Fibroblast of skin of left biceps (primary cell): ENCODE data around the gene LDLRAD2.
"Not testable (repeated sequence)": the region's sequence is repeated elsewhere in the genome, so short reads cannot be mapped to it uniquely, and the experiment has no call there.

ENCODE experiments used
- DNase-seq, 2 experiments: peaks; one replicate each; pipeline ENCODE4 v3.0.0-alpha.2; 2013; ENCODE audit warnings: low read depth in 2 of 2

LDLRAD2 gene

GRCh38 chr1:21783679-21784603 is 28.1 kb upstream of the LDLRAD2 start:
- DNase-seq, result peak in 1 of 2 experiments; percentile 13

DNA sequence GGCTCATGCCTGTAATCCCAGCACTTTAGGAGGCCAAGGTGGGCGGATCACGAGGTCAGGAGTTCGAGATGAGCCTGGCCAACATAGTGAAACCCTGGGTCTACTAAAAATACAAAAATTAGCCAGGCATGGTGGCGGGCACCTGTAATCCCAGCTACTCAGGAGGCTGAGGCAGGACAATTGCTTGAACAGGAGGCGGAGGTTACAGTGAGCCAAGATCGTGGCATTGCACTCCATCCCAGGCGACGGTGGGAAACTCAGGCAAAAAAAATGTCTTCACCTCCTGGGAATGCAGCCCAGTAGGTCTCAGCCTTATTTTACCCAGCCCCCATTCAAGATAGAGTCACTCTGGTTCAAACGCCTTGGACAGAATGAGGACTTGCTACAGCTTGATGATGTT is 26.3 kb upstream of the LDLRAD2 start:
- DNase-seq, result not testable (repeated sequence)

DNA sequence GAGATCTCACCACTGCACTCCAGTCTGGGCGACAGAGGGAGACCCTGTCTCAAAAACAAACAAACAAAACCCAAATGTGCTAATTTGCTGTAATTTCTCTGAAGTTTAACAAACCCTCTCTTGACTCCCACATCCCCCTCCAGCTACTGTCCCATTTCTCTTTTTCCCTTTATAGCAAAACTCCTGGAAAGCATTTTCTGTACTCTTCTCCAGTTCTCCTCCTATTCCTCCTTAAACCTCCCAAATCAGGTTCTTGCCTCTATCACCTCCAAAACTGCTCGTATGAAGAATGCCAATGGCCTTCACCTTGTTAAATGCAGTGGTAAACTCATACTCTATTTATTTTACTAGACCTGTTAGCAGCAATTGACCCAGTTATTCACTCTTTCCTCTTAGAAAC is 25.4 kb upstream of the LDLRAD2 start:
- no peak for DNase-seq

DNA sequence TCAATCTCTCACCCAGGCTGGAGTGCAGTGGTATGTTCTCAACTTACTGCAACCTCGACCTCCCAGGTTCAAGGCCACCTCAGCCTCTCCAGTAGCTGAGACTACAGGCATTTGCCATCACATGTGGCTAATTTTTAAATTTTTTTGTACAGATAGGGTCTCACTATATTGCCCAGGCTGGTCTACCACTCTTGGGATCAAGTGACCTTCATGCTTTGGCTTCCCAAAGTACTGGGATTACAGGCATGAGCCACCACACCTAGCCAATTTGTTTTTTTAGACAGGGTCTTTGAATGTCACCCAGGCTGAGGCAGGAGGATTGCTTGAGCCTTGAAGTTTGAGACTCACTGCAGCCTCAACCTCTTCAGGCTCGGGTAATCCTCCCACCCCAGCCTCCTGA is 19.0 kb upstream of the LDLRAD2 start:
- no peak for DNase-seq

GRCh38 chr1:21794656-21795055 is 17.4 kb upstream of the LDLRAD2 start:
- DNase-seq, result no peak

GRCh38 chr1:21795075-21795474 is 17.0 kb upstream of the LDLRAD2 start:
- DNase-seq, result no peak

DNA sequence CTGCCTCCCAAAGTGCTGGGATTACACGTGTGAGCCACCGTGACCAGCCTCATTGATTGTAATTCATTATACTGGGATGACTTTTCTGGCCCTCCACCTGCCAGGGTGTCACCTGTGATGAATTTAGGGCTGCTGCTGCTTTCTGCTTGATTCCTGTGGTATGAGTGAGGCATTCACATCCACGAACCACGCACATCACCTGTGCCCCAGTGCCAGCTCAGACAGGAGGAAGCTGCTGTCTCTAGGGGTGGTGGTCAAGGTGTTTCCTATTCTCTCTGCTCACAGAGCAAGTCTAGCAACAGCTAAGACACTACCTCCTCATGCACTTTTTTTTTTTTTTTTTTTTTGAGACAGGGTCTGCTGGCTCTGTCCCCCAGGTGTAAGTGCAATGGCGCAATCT is 12.3 kb upstream of the LDLRAD2 start:
- DNase-seq, result no peak

DNA sequence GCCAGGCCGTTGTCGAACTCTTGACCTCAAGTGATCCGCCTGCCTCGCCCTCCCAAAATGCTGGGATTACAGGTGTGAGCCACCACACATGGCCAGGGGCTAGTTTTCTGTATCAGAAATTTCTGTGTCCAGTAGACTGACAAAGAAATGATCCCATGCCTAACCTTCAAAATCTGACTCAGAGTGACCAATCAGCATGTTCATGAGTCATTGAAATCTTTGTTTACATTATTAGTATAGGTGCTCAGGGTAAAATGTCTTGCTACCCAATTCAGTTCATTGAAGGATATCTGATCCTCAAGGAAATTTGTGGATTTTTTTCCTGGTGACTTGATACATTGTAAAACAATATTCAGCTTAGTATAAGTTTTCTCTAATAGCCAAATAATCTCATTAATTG is 11.0 kb upstream of the LDLRAD2 start:
- no peak for DNase-seq

- no peak for DNase-seq
Measured at GRCh38 chr1:21804536-21804935, 7.5 kb upstream of the LDLRAD2 start.

- DNase-seq, result no peak
Measured at GRCh38 chr1:21813542-21813941, 1.5 kb downstream of the LDLRAD2 start.

- no peak for DNase-seq
Measured at GRCh38 chr1:21814241-21814918, 2.3 kb downstream of the LDLRAD2 start.

DNA sequence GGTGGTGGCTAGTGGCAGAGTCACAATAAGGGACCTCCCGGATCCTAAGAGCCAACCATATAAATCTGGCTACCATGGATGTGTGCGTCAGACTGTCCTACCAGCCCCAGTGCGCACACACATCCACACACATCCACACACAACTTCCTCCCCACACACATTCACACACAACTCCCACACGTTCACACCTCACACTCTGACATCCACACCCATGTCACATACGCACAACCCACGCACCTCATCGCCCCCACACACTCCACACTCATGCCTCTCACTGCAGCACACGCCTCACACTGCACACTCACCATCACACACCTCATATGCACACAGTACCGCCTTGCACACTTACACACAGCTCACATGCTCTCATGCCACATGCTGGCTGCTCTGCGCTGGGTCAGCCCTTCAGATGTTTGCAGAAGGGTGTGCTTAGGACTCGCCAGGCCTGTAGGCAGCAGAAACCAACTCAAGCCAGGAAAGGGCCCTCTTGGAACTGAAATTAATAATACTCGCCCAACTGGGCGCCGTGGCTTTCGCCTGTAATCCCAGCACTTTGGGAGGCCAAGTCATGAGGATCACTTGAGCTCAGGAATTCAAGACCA is 3.0 kb downstream of the LDLRAD2 start:
- no peak for DNase-seq

DNA sequence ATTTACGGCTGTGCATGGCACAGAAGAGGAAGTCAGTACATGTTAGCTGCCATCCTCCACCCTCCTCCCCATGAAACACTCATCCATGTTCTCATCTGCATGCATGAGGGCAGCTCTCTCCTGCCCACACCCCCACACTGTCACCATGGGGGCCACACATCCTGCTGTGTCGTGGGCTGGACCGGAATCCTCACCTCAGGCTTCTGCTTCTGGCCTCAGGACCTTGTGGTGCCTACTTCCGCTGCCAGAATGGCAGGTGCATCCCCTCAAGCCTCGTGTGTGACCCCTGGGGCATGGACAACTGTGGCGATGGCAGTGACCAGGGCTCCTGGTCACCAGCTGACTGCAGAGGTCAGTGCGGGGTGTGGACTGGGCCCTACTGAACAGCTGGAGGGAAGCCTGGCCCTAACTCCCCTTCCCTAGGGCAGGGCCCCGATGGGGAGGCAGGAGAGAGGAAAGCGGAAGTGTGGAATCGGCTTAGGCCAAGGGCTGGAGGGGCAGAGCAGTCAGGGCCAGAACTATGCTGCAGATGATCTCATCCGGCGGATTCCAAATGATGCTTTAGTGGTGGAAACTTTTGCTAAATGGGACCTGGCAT is 3.8 kb downstream of the LDLRAD2 start:
- DNase-seq, result no peak

DNA sequence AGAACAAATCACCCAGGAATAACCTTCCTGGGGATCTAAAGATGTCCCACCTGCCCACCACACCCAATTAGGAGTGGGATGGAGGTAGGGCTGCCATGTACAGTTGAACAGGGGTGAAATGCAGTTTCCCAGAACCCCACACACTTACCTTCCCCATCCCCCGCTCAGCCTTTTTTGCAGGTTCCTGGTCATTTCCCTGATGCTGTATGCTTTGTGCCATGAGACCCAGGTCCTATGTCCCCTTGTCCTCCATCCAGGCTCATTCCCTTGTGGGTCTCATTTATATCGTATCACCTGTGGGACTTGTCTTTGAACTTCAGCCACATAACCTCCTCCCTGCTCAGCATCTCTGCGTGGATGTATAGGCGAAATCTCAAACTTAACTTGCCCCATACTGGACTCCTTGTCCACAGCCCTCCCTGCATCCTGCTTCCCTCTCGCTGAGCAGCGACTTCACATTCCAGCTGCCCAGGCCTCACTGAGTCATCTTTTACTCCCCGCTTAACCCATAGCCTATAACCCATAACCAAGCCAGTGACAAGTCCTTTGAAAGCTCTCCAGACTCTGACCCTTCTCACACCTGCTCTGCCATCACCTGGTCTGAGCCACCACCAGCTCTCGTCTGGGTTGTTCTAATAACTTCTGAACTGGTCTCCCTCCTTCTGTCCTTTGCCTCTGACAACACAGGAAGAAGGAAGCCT is 4.7 kb downstream of the LDLRAD2 start:
- DNase-seq, result no peak

DNA sequence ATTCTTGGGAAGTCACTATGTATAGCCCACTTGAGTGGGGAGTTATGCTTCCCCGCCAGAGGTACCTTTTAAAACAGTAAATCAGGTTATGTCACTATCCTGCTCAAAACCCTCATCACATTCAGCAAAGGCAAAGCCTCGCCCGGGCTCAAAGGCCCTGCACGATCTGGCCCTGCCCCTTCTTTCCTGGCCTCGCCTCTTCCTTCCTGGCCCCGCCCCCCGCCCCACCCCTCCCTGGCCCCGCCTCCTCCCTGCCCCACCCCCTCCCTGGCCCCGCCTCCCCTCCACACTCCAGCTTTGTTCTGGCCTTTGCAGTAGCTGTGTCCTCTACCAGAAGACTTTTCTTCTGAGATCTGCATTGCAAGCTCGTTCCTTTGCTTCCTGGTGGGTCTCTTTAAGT is 6.6 kb downstream of the LDLRAD2 start:
- no peak for DNase-seq

GRCh38 chr1:21820597-21821232 is 8.7 kb downstream of the LDLRAD2 start:
- DNase-seq, result no peak

DNA sequence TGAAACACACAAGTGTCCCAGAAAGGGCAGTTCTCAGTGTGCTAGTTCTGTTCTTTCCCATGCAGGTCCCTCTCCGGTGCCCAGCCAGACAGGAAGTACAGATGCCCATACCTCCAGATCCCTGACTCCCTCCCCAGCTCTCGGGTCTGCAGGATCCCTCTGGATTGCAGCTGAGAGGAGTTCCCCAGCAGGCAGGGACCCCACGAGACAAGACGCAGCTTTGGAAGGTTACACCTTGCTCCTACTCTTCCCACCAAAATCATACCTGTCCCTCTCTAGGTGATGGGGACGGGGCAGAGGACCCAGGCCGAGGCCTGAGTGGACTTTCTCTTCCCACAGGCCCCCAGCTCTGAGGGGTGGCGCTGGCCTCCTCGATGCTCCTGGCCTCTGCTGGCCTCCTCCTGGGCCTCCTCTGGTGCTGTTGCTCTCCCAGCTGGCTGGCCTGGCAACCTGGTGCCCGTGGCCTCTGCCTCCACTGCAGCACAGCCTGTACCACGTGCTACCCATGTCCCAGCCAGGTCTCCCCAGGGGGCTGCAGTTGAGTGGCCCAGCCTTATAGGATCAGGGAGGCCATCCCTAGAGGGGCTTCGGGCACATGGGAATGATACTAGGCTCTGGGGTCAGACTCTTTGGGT is 9.4 kb downstream of the LDLRAD2 start:
- DNase-seq, result no peak

GRCh38 chr1:21822349-21822748 is 10.3 kb downstream of the LDLRAD2 start:
- no peak for DNase-seq

- no peak for DNase-seq
Measured at GRCh38 chr1:21823206-21823979, 11.3 kb downstream of the LDLRAD2 start.
